Measurements from ENCODE around the gene SLC4A7.
A peak's percentile ranks its signal among the peaks of the same experiment; 100 is the strongest.
"Not testable (repeated sequence)": the region's sequence is repeated elsewhere in the genome, so short reads cannot be mapped to it uniquely, and the experiment has no call there.

Gene SLC4A7

GRCh38 chr3:27484015-27484844 lies at the start of gene SLC4A7:
TSS of gene SLC4A7 (minus strand) at chr3:27484384. CDS start at chr3:27484126, 258 bp downstream.
- FAIRE-seq: peak; percentile 75

- no peak for FAIRE-seq
These were observed 49.0 kb upstream of the SLC4A7 start for GRCh38 chr3:27533261-27533607.

GRCh38 chr3:27532426-27533260 lies 48.5 kb upstream of the SLC4A7 start:
- FAIRE-seq: peak; percentile 46

GRCh38 chr3:27531193-27531751 lies 47.1 kb upstream of the SLC4A7 start:
- FAIRE-seq: not testable (repeated sequence)

- no peak for FAIRE-seq
These were observed 44.6 kb upstream of the SLC4A7 start for GRCh38 chr3:27528791-27529190.

- no peak for FAIRE-seq
These were observed 42.6 kb upstream of the SLC4A7 start for GRCh38 chr3:27526614-27527315.

GRCh38 chr3:27521872-27522265 lies 37.7 kb upstream of the SLC4A7 start:
- no peak for FAIRE-seq

GRCh38 chr3:27521179-27521871 lies 37.1 kb upstream of the SLC4A7 start:
- no peak for FAIRE-seq

GRCh38 chr3:27511724-27512422 lies 27.7 kb upstream of the SLC4A7 start:
- no peak for FAIRE-seq

GRCh38 chr3:27509376-27509775 lies 25.2 kb upstream of the SLC4A7 start:
- FAIRE-seq: no peak

GRCh38 chr3:27508424-27508823 lies 24.2 kb upstream of the SLC4A7 start:
- no peak for FAIRE-seq

- FAIRE-seq: no peak
These were observed 23.5 kb upstream of the SLC4A7 start for GRCh38 chr3:27507515-27508266.

- no peak for FAIRE-seq
These were observed 22.9 kb upstream of the SLC4A7 start for GRCh38 chr3:27507111-27507510.

- no peak for FAIRE-seq
These were observed 20.6 kb upstream of the SLC4A7 start for GRCh38 chr3:27504749-27505148.

- no peak for FAIRE-seq
These were observed 19.3 kb upstream of the SLC4A7 start for GRCh38 chr3:27503526-27503925.

- FAIRE-seq: no peak
These were observed 17.6 kb upstream of the SLC4A7 start for GRCh38 chr3:27501759-27502158.

- no peak for FAIRE-seq
These were observed 16.8 kb upstream of the SLC4A7 start for GRCh38 chr3:27500986-27501385.

- FAIRE-seq: no peak
These were observed 15.9 kb upstream of the SLC4A7 start for GRCh38 chr3:27500035-27500434.

GRCh38 chr3:27494784-27495183 lies 10.6 kb upstream of the SLC4A7 start:
- FAIRE-seq: no peak

GRCh38 chr3:27488821-27489220 lies 4.6 kb upstream of the SLC4A7 start:
- FAIRE-seq: no peak

- FAIRE-seq: no peak
These were observed 3.2 kb upstream of the SLC4A7 start for GRCh38 chr3:27487383-27487782.

All from A204.1 (cell line).